ENCODE measurements around the gene KIF16B.

GRCh38 chr20:16257813-16258430, 315.3 kb downstream of the KIF16B start:
- TF ChIP-seq CTCF (conservative IDR thresholded peaks at IDR 0.05; ENCODE audit: low read depth, low read length) = no peak
- TF ChIP-seq EZH2 (IDR thresholded peaks at IDR 0.05; ENCODE audit: borderline replicate concordance, low read depth, low read length, poor library complexity, severe bottlenecking) = no peak
